HG03520 (cell line): ENCODE data around the gene CCDC171.
"Not testable (repeated sequence)": the region's sequence is repeated elsewhere in the genome, so short reads cannot be mapped to it uniquely, and the experiment has no call there.

Experiments used
- ATAC-seq: cut with Tn5 transposase; IDR thresholded peaks from one replicate; pipeline ENCODE4 v1.9.1; 2021; ENCODE audit warnings: mild to moderate bottlenecking, moderate library complexity; ENCODE audit not compliant: unreplicated experiment

CCDC171 gene

GRCh38 chr9:15552636-15553527 lies at the start of gene CCDC171:
CCDC171 (plus strand) TSS chr9:15553043; CDS start chr9:15564089, 11,046 bp downstream.
- peak; percentile 70 for ATAC-seq

- ATAC-seq, result no peak
Measured at GRCh38 chr9:15505921-15506320, 46.9 kb upstream of the CCDC171 start.

GRCh38 chr9:15509931-15510788 lies 42.7 kb upstream of the CCDC171 start:
- peak; percentile 26 for ATAC-seq

GRCh38 chr9:15510789-15511575 lies 41.9 kb upstream of the CCDC171 start, which contains the start of gene PSIP1:
PSIP1 (minus strand) TSS chr9:15510970; CDS start chr9:15510188, 782 bp downstream.
- ATAC-seq, result peak; percentile 76

GRCh38 chr9:15512204-15512603 lies 40.6 kb upstream of the CCDC171 start:
- ATAC-seq, result no peak

GRCh38 chr9:15512889-15513288 lies 40.0 kb upstream of the CCDC171 start:
- no peak for ATAC-seq

- no peak for ATAC-seq
Measured at GRCh38 chr9:15513335-15513734, 39.5 kb upstream of the CCDC171 start.

GRCh38 chr9:15519831-15520230 lies 33.0 kb upstream of the CCDC171 start:
- ATAC-seq, result no peak

GRCh38 chr9:15521254-15521653 lies 31.6 kb upstream of the CCDC171 start:
- ATAC-seq, result no peak

GRCh38 chr9:15522130-15522755 lies 30.6 kb upstream of the CCDC171 start:
- ATAC-seq, result no peak

- ATAC-seq, result no peak
Measured at GRCh38 chr9:15524845-15525455, 27.9 kb upstream of the CCDC171 start.

GRCh38 chr9:15525958-15526357 lies 26.9 kb upstream of the CCDC171 start:
- ATAC-seq, result no peak

- not testable (repeated sequence) for ATAC-seq
Measured at GRCh38 chr9:15527035-15527434, 25.8 kb upstream of the CCDC171 start.

- peak; percentile 90 for ATAC-seq
Measured at GRCh38 chr9:15529566-15530324, 23.1 kb upstream of the CCDC171 start.

- peak; percentile 27 for ATAC-seq
Measured at GRCh38 chr9:15531380-15531779, 21.5 kb upstream of the CCDC171 start.

- ATAC-seq, result no peak
Measured at GRCh38 chr9:15541872-15542271, 11.0 kb upstream of the CCDC171 start.

- no peak for ATAC-seq
Measured at GRCh38 chr9:15542624-15543023, 10.2 kb upstream of the CCDC171 start.

GRCh38 chr9:15543047-15543813 lies 9.6 kb upstream of the CCDC171 start:
- ATAC-seq, result no peak
